Psoas muscle (tissue), 8 donors: Measurements from ENCODE around the gene CDH24. TPM values are rescaled to one million over a fixed set of nuclear protein-coding genes. Genes with fewer than 3 reads are reported as not detected.
A peak's percentile ranks its signal among the peaks of the same experiment; 100 is the strongest.

Experiments
- ATAC-seq, 4 donors: fragments of 200-7000 bp; cut with Tn5 transposase; one replicate each; pipeline ENCODE4 v1.9.1; 2020; ENCODE audit warnings: moderate library complexity in 3 of 4, mild to moderate bottlenecking in 2 of 4
- DNase-seq, 2 donors: peaks; one replicate each; pipeline ENCODE4 v3.0.0-alpha.2; 2020
- H3K27ac ChIP-seq: fragments of 200-600 bp; one replicate; pipeline ENCODE4 v1.8.0; 2022
- H3K27me3 ChIP-seq, 3 donors: fragments of 200-600 bp in 1 of 3; one replicate each; pipeline versions ENCODE4 v1.6.1 to v1.8.0; 2013 to 2022; ENCODE audit warnings: low read length in 2 of 3, mild to moderate bottlenecking in 2 of 3, moderate library complexity in 1 of 3; ENCODE audit not compliant: insufficient read depth in 3 of 3
- H3K36me3 ChIP-seq, 2 donors: fragments of 200-600 bp in 1 of 2; one replicate each; pipeline versions ENCODE4 v1.6.1 to v1.8.0; 2013 to 2022; ENCODE audit warnings: low read depth in 1 of 2, mild to moderate bottlenecking in 1 of 2, moderate library complexity in 1 of 2; ENCODE audit not compliant: insufficient read depth in 1 of 2
- H3K4me1 ChIP-seq: fragments of 200-600 bp; one replicate; pipeline ENCODE4 v1.8.0; 2022
- H3K4me3 ChIP-seq: fragments of 200-600 bp; one replicate; pipeline ENCODE4 v1.8.0; 2022; ENCODE audit warnings: mild to moderate bottlenecking
- H3K9me3 ChIP-seq: fragments of 200-600 bp; one replicate; pipeline ENCODE4 v1.8.0; 2022
- WGBS, 3 donors: extraction: QIAGEN DNeasy Blood & Tissue Kit; methylation state at CpG; one replicate each; pipeline versions ENCODE4 v1.1.6 to v1.1.7; 2013; 5-methylcytosine and 5-hydroxymethylcytosine counted together
- intact Hi-C, 2 donors: fragments of 100-400 bp; cut with DNase I; formaldehyde crosslinking; loops; one replicate each; pipeline versions ENCODE4 v1.11.0 to v1.14.2; 2022
- polyA plus RNA-seq, 3 donors: library from polyadenylated mRNA; stranded (reverse); fragments of 200-250 nt; gene quantifications; one replicate each; pipeline ENCODE4 v1.2.3, GENCODE V29; 2013
- total RNA-seq, 4 donors: library from RNA; stranded (reverse); fragmentation: NEBNext Ultra II Directional in 2 of 4; extraction: Animal tissue kit (Norgen Biotek cat#: 25700) in 2 of 4; gene quantifications; one replicate each; pipeline versions ENCODE4 v1.2.1 to v1.2.4, GENCODE V29; 2021 to 2023
- TF ChIP-seq, protein P1 (sequence below): fragments of 200-600 bp; IDR thresholded peaks from one replicate; pipeline ENCODE4 v1.8.0; 2022; ENCODE audit warnings: antibody characterized with exemption
- donor health status: healthy with polysubstance abuse.
- donor health status: DM: no; HTN: no; CAD: no; lungs with moderate emphysema.
- donor health status: Bipolar disorder and iron deficiency.
- donor health status: healthy.
- donor health status: DM: yes; HTN: yes; CAD: no.
- donor health status: DM: no; HTN: no; CAD: no.
- donor health status: DM: no; HTN: no; CAD: no.
- donor health status: DM: yes; HTN: yes; CAD: no.

CDH24 gene
- total and polyA plus RNA-seq, 7 donors: 0.30 to 0.77 (median 0.32) TPM

GRCh38 chr14:23094666-23095195, 37.4 kb upstream of the CDH24 start, which contains the start of gene ACIN1:
TSS of gene ACIN1 (minus strand) at chr14:23095136. CDS start at chr14:23095112, 24 bp downstream.
- H3K4me3 ChIP-seq: peak within 1 kb of the TSS; percentile 97
- intact Hi-C loops: no loop called here
- H3K27me3 ChIP-seq: no peaks in the 10 kb centered on the region
- WGBS, 3 donors: 0% methylated on average over 46 to 55 of the region's 55 CpGs
- H3K27ac ChIP-seq: peak within 1 kb of the TSS; percentile 99
- H3K36me3 ChIP-seq: peaks cover 12 to 64% of the 10 kb centered on the region in 2 donors
- no peaks in the 10 kb centered on the region for H3K9me3 ChIP-seq
- DNase-seq (no peak), ATAC-seq (peak; percentile 59 to 76 (median 61))
- TF ChIP-seq, protein P1, sequence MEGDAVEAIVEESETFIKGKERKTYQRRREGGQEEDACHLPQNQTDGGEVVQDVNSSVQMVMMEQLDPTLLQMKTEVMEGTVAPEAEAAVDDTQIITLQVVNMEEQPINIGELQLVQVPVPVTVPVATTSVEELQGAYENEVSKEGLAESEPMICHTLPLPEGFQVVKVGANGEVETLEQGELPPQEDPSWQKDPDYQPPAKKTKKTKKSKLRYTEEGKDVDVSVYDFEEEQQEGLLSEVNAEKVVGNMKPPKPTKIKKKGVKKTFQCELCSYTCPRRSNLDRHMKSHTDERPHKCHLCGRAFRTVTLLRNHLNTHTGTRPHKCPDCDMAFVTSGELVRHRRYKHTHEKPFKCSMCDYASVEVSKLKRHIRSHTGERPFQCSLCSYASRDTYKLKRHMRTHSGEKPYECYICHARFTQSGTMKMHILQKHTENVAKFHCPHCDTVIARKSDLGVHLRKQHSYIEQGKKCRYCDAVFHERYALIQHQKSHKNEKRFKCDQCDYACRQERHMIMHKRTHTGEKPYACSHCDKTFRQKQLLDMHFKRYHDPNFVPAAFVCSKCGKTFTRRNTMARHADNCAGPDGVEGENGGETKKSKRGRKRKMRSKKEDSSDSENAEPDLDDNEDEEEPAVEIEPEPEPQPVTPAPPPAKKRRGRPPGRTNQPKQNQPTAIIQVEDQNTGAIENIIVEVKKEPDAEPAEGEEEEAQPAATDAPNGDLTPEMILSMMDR: no peak
- H3K4me1 ChIP-seq: peaks cover 30% of the 10 kb centered on the region

- DNase-seq: no peak
- Histone ChIP-seq H3K4me3 (peak overlapping the region; percentile 97), H3K9me3 (no peaks in the 10 kb centered on the region), H3K27ac (peak overlapping the region; percentile 99), H3K36me3 (peaks cover 18 to 67% of the 10 kb centered on the region in 2 donors), H3K4me1 (peaks cover 30% of the 10 kb centered on the region), H3K27me3 (no peaks in the 10 kb centered on the region)
- ATAC-seq: no peak
- TF ChIP-seq, protein P1: no peak
- intact Hi-C loops: no loop called here
- WGBS, 3 donors: 1 to 2% (median 1%) methylated on average over 14 of the region's 14 CpGs
Observed at GRCh38 chr14:23093991-23094665, 36.8 kb upstream of the CDH24 start.

DNA sequence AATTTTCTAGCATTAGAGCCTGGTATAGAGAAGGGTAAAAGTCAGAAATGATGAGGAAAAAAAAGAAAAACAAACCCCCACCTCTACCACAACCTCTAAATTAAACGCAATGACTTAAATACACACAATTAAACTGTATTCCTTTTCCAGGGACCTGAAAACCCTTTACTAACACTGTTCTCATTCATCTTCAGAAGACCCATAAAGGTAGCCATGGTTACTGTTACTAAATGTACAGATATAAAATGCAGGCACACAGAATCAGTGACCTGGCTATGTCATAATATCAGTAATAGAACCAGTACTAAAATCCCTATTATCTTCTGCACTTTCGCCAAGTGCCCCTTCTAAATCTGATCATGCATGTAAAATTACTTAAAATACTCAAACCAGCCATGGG, 36.2 kb upstream of the CDH24 start:
- TF ChIP-seq, protein P1: no peak
- H3K9me3 ChIP-seq: no peaks in the 10 kb centered on the region
- DNase-seq: no peak
- intact Hi-C loops: no loop called here
- peak overlapping the region; percentile 97 for H3K4me3 ChIP-seq
- no peaks in the 10 kb centered on the region for H3K27me3 ChIP-seq
- peak overlapping the region; percentile 47 for H3K27ac ChIP-seq
- 72 to 81% (median 75%) methylated on average over 2 of the region's 2 CpGs for WGBS, 3 donors
- H3K4me1 ChIP-seq: peaks cover 30% of the 10 kb centered on the region
- no peak for ATAC-seq
- peaks cover 18 to 67% of the 10 kb centered on the region in 2 donors for H3K36me3 ChIP-seq

DNA sequence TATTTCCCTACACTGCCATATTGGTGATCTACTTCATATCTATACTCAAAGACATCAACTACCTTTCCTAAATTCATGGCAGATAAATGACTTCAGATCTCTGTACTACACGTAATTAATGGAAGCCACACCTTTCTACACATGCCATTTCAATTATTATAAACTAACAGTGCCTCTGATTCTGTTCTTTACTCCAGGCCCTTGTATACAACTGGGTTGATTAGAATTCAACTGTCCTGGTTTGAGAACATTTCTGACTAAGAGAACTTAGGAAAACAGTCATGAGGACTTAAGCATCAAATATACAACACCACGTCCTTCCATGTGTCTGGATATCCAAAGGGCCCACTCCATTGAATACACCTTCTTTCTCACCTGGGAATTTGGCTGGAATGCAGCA, 35.8 kb upstream of the CDH24 start:
- no peaks in the 10 kb centered on the region for H3K9me3 ChIP-seq
- 56 to 70% (median 59%) methylated on average over 2 of the region's 2 CpGs for WGBS, 3 donors
- no peak for ATAC-seq
- peak overlapping the region; percentile 47 for H3K27ac ChIP-seq
- TF ChIP-seq, protein P1: no peak
- no peaks in the 10 kb centered on the region for H3K27me3 ChIP-seq
- H3K4me3 ChIP-seq: peak overlapping the region; percentile 97
- H3K4me1 ChIP-seq: peaks cover 30% of the 10 kb centered on the region
- intact Hi-C loops: no loop called here
- H3K36me3 ChIP-seq: peaks cover 18 to 67% of the 10 kb centered on the region in 2 donors
- no peak for DNase-seq
